D721Med (cell line): ENCODE measurements around the gene EFTUD2.

Source experiments
- DNase-seq: peaks from one replicate; pipeline ENCODE4 v3.0.0; 2011; ENCODE audit warnings: low spot score; ENCODE audit not compliant: insufficient read length
- FAIRE-seq: peaks from 2 replicates; lab custom pipeline; 2011; peaks lifted over from hg19 to GRCh38; lab: Jason Lieb, UNC
- CTCF ChIP-seq: IDR thresholded peaks from 2 replicates; pipeline ENCODE4 v1.5.1; 2012; ENCODE audit warnings: mild to moderate bottlenecking, control low read depth; ENCODE audit not compliant: insufficient read depth; ENCODE audit errors: missing control alignments

EFTUD2 gene

GRCh38 chr17:44859701-44860100 is 39.5 kb downstream of the EFTUD2 start:
- DNase-seq (no peak), FAIRE-seq (no peak)
- TF ChIP-seq CTCF: no peak

DNA sequence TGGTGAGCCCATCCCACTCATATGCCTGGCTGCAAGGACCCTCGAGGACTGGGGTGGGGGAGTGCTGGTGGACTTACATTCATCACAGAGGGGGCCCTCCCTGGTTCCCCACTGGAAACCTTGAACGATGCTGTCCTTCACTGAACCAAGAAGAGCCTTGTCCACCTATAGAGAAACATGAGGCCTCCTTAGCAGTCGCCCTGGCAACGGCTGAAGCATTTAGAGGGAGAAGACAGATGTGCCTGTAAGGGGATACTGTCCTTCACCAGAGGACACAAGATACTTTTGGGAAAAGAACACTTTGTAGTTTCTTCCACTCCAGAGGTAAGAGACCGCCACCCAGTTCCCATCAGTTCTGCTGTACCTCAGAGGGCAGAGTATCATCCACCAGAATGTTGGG is 45.1 kb downstream of the EFTUD2 start:
- no peak for FAIRE-seq
- no peak for DNase-seq
- TF ChIP-seq CTCF: no peak

GRCh38 chr17:44850612-44851011 is 48.6 kb downstream of the EFTUD2 start:
- DNase-seq (no peak), FAIRE-seq (no peak)
- TF ChIP-seq CTCF: no peak

- FAIRE-seq: no peak
These were observed 49.2 kb downstream of the EFTUD2 start for GRCh38 chr17:44850025-44850424.

DNA sequence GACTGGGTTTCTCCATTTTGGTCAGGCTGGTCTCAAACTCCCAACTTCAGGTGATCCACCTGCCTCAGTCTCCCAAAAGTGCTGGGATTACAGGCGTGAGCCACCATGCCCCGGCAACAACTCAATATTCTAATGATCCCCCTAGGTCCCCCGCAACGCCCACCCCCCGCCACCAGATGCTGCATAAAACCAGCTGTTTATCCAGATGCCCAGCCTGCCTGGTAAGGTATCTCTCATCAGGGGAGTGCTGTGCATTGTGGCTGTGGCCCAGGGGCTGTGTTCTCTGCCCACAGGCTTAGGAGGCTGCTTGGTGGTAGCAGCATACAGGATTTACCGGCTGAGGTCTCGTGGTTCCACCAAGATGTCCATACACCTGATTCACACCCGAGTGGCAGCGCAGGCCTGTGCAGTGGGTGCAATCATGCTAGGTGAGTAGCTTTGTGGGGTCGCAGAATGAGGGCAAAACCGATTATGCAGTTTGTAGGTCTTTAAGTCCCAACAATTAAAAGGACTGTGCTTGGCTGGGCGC is 50.2 kb downstream of the EFTUD2 start:
- DNase-seq (no peak), FAIRE-seq (no peak)
- no peak for TF ChIP-seq CTCF

More at GRCh38 chr17:44850025-44850424, 49.2 kb downstream of the EFTUD2 start:
- DNase-seq: no peak
- no peak for TF ChIP-seq CTCF

DNA sequence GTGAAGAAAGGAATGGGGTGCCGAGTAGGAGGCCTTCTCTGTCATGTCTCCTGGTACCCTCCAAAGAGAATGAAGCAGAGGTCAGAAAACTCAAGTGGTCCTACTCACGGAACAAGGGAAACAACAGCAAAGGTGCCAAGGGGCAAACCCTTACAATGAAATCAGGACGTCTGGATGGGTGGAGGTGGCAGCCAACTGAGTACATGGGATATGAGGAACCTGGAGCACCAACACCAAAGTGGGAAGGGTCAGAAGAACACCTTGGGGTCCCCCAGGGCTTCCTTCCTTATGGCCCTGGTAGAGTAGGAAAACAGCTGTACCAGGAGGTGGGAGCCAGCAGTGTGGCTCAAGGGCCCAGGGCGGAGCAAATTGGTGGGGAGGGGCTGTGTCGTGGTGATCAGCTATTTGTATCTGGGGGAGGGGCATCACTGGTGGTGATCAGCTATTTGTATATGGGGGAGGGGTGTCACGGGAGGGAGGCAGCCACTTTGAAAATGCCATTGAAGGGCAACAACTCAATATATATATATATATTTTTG is 50.9 kb downstream of the EFTUD2 start:
- FAIRE-seq (no peak), DNase-seq (no peak)
- no peak for TF ChIP-seq CTCF

DNA sequence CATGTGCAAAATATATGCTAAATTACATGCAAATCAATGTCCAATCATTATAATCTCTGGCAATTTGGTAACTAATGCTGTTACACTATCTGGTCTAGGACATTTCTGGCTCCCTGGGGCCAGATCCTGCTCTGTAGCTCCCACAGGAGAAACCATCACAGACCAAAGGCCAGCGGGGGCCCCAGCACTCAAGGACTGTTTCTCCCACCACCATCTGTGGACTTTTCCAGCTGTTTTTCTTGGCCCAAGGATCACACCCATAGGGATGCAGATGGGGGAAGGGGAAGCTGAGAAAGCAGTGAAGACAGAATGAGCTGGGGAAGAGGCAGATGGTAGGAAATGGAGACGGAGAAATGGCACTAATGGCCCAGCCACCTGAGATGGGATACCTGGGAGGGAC is 51.7 kb downstream of the EFTUD2 start, which contains the start of gene HIGD1B:
Gene HIGD1B, plus strand, starts transcription at position 298 of the 400 bp plus-strand sequence. CDS start 270 bp downstream, outside the sequence.
- FAIRE-seq: no peak
- DNase-seq: no peak
- no peak for TF ChIP-seq CTCF
